Sigmoid colon (tissue), 7 donors: ENCODE results near the gene PPME1. TPM values are rescaled to one million over a fixed set of nuclear protein-coding genes. Genes with fewer than 3 reads are reported as not detected.

Experiments used
- DNase-seq: peaks from one replicate; pipeline ENCODE4 v3.0.0-alpha.2; 2019
- H3K27ac ChIP-seq, 4 donors: fragments of 200-600 bp; sonication (generic); one replicate each; pipeline ENCODE4 v1.5.1; 2016 to 2019; ENCODE audit warnings: mild to moderate bottlenecking in 1 of 4
- H3K27me3 ChIP-seq, 3 donors: fragments of 200-600 bp; sonication (generic); one replicate each; pipeline ENCODE4 v1.5.1; 2019; ENCODE audit warnings: mild to moderate bottlenecking in 1 of 3
- H3K36me3 ChIP-seq, 4 donors: fragments of 200-600 bp; sonication (generic); one replicate each; pipeline ENCODE4 v1.5.1; 2016 to 2019
- H3K4me1 ChIP-seq, 4 donors: fragments of 200-600 bp; sonication (generic); one replicate each; pipeline ENCODE4 v1.5.1; 2017 to 2019
- H3K4me3 ChIP-seq, 4 donors: fragments of 200-600 bp; sonication (generic); one replicate each; pipeline ENCODE4 v1.5.1; 2017 to 2019; ENCODE audit warnings: mild to moderate bottlenecking in 2 of 4, moderate library complexity in 1 of 4
- H3K9me3 ChIP-seq, 4 donors: fragments of 200-600 bp in 3 of 4; sonication (generic) in 3 of 4; one replicate each; pipeline versions ENCODE4 v1.5.1 to v1.6.1; 2013 to 2019
- EP300 ChIP-seq, 4 donors: sonication (generic); formaldehyde crosslinking; IDR thresholded peaks; one replicate each; pipeline ENCODE4 v1.6.1; 2017; ENCODE audit warnings: antibody characterized with exemption in 4 of 4
- POLR2A ChIP-seq, 2 donors: fragments of 450-650 bp; IDR thresholded peaks; one replicate each; pipeline ENCODE4 v1.6.1; 2016; ENCODE audit warnings: antibody characterized with exemption in 2 of 2, mild to moderate bottlenecking in 2 of 2, moderate library complexity in 2 of 2
- POLR2AphosphoS5 ChIP-seq, 4 donors: sonication (generic); formaldehyde crosslinking; IDR thresholded peaks; one replicate each; pipeline ENCODE4 v1.6.1; 2017; ENCODE audit warnings: antibody characterized with exemption in 4 of 4
- WGBS, 2 donors: extraction: QIAGEN DNeasy Blood & Tissue Kit; methylation state at CpG; one replicate each; pipeline ENCODE4 v1.1.7; 2013; 5-methylcytosine and 5-hydroxymethylcytosine counted together
- intact Hi-C: fragments of 100-400 bp; cut with DNase I; formaldehyde crosslinking; loops from one replicate; pipeline ENCODE4 v1.15.1; 2023
- polyA plus RNA-seq, 3 donors: library from polyadenylated mRNA; stranded (reverse); fragments of 200-250 nt; gene quantifications; one replicate each; pipeline ENCODE4 v1.2.3, GENCODE V29; 2013
- total RNA-seq, 4 donors: library from RNA; depleted of rRNA; stranded (reverse); fragments of >200 nt; gene quantifications; one replicate each; pipeline ENCODE4 v1.1.0, GENCODE V29; 2016
- TF ChIP-seq, protein P1 (sequence below), 4 experiments: fragments of 450-650 bp in 3 of 4; fragments of 200-600 bp in 1 of 4; IDR thresholded peaks; one replicate each; pipeline ENCODE4 v1.5.1; 2016 to 2019; ENCODE audit warnings: antibody characterized with exemption in 4 of 4, mild to moderate bottlenecking in 3 of 4, moderate library complexity in 2 of 4
- donor health status: healthy with polysubstance abuse.
- donor health status: Bipolar disorder and iron deficiency.
- donor health status: healthy.

Gene PPME1
- total and polyA plus RNA-seq, 7 donors = 10.8 to 22.7 (median 19.3) TPM

DNA sequence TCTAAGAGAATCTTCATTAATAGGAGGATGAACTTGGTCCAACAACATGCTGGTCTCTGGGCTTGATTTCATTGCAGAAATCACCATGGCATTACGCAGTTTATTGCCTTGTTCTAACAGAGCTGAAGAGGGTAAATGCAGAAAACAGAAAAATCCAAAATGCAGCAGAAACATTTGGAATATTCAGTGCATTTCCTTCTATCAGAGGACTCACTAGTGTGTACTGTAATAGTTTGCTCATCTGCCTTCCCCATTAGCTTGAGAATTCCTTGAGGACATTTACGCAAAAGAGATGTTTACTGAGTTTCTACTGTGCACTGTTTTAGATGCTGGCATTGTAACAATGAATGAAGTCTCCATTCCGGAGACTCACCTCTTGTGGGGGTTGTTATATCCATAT lies 37.7 kb upstream of the PPME1 start:
- DNase-seq = no peak
- H3K36me3 ChIP-seq = peaks cover 0 to 37% (median 0%) of the 10 kb centered on the region in 4 donors
- peaks cover 0 to 7% (median 5%) of the 10 kb centered on the region in 4 donors for H3K4me1 ChIP-seq
- no peak overlapping the region for H3K27ac ChIP-seq
- no peak for TF ChIP-seq POLR2A (IDR thresholded peaks at IDR 0.05)
- H3K9me3 ChIP-seq = no peaks in the 10 kb centered on the region
- H3K4me3 ChIP-seq = no peak overlapping the region
- 97% methylated on average over 3 of the region's 3 CpGs for WGBS, 2 donors
- intact Hi-C loops = no loop called here
- no peaks in the 10 kb centered on the region for H3K27me3 ChIP-seq

DNA sequence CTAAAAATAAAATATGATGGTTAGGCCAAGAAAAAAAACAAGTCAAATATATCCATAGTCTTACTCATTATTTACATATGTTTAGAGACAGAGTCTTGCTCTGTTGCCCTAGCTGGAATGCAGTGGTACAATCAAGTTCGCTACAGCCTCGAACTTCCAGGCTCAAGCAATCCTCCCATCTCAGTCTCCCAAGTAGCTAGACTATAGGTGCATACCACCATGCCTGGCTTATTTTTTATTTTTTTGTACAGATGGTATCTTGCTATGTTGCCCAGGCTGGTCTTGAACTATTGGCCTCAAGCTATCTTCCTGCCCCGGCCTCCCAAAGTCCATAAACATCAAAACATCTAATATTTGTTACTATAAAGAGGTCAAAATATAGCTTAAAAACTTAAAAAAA lies 36.4 kb upstream of the PPME1 start:
- H3K27ac ChIP-seq = no peak overlapping the region
- no peak overlapping the region for H3K4me3 ChIP-seq
- H3K27me3 ChIP-seq = no peaks in the 10 kb centered on the region
- H3K36me3 ChIP-seq = peaks cover 0 to 37% (median 0%) of the 10 kb centered on the region in 4 donors
- no peaks in the 10 kb centered on the region for H3K9me3 ChIP-seq
- peaks cover 0 to 18% (median 16%) of the 10 kb centered on the region in 4 donors for H3K4me1 ChIP-seq
- TF ChIP-seq EP300 (IDR thresholded peaks at IDR 0.05) (no peak), POLR2A (IDR thresholded peaks at IDR 0.05) (no peak), POLR2AphosphoS5 (IDR thresholded peaks at IDR 0.05) (no peak)
- TF ChIP-seq, protein P1, sequence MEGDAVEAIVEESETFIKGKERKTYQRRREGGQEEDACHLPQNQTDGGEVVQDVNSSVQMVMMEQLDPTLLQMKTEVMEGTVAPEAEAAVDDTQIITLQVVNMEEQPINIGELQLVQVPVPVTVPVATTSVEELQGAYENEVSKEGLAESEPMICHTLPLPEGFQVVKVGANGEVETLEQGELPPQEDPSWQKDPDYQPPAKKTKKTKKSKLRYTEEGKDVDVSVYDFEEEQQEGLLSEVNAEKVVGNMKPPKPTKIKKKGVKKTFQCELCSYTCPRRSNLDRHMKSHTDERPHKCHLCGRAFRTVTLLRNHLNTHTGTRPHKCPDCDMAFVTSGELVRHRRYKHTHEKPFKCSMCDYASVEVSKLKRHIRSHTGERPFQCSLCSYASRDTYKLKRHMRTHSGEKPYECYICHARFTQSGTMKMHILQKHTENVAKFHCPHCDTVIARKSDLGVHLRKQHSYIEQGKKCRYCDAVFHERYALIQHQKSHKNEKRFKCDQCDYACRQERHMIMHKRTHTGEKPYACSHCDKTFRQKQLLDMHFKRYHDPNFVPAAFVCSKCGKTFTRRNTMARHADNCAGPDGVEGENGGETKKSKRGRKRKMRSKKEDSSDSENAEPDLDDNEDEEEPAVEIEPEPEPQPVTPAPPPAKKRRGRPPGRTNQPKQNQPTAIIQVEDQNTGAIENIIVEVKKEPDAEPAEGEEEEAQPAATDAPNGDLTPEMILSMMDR (IDR thresholded peaks at IDR 0.05) = no peak
- intact Hi-C loops = no loop called here
- 95 to 97% methylated on average over 3 of the region's 3 CpGs for WGBS, 2 donors
- no peak for DNase-seq

DNA sequence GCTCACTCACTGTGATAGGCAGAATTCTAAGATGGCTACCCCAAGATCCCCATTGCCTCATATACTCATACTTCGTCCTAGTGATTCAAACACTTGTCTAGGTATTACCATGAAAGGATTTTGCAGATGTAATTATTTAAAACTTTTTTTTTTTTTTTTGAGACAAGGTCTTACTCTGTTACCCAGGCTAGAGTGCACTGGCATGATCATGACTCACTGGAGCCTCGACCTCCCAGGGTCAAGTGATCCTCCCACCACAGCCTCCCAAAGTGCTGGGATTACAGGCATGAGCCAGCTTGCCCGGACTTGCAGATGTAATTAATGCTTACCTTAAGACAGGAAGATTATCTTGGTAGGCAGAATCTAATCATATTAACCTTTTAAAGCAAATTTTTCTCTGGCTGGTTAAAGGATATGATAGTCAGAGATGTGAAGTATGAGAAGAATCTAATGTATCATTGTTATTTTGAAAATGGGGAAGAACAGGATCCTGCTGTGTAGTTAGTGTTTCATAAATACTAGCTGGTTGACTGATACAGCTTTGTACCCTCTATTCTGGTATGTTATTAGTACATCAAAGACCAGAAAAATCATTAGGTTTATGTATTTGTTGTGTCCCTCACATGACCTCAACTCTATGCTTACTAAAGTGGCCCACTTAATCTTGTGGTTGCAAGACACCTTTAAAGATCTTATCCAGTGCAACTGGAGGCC lies 35.8 kb upstream of the PPME1 start:
- H3K27me3 ChIP-seq = no peaks in the 10 kb centered on the region
- peaks cover 0 to 21% (median 20%) of the 10 kb centered on the region in 4 donors for H3K4me1 ChIP-seq
- peaks cover 0 to 37% (median 0%) of the 10 kb centered on the region in 4 donors for H3K36me3 ChIP-seq
- DNase-seq = no peak
- 94% methylated on average over 3 of the region's 3 CpGs for WGBS, 2 donors
- no peak for TF ChIP-seq EP300 (IDR thresholded peaks at IDR 0.05)
- TF ChIP-seq POLR2A (IDR thresholded peaks at IDR 0.05) = no peak
- TF ChIP-seq POLR2AphosphoS5 (IDR thresholded peaks at IDR 0.05) = no peak
- TF ChIP-seq, protein P1 (IDR thresholded peaks at IDR 0.05) = no peak
- H3K4me3 ChIP-seq = no peak overlapping the region
- H3K27ac ChIP-seq = no peak overlapping the region
- intact Hi-C loops = no loop called here
- H3K9me3 ChIP-seq = no peaks in the 10 kb centered on the region

DNA sequence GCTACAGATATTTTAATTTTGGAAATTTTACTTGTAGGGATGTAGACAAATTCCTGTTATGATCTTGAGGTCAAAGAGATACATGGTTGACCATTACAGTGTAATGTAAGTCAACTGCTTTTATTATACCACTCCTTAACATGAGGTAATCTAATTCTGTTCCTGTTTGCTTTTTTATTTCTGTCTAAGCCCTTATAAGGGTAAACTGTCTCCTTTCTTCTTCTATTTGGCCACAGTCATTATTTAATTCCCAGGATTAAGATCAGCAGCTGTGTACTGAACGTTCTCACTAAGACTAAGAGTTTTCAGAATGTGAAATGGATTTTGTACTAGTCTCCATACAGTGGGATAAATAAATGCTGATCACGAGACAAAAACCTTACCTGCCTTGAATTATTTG lies 33.1 kb upstream of the PPME1 start:
- no peaks in the 10 kb centered on the region for H3K9me3 ChIP-seq
- intact Hi-C loops = loop anchor here (2.0 kb wide), 1 partner anchor 33 kb away; the partner anchor contains the start of genes C2CD3 and PPME1
- WGBS, 2 donors = 56 to 77% methylated on average over 2 of the region's 2 CpGs
- peak overlapping the region; percentile 58 to 81 (median 74) for H3K27ac ChIP-seq
- no peaks in the 10 kb centered on the region for H3K27me3 ChIP-seq
- H3K36me3 ChIP-seq = peaks cover 0 to 14% (median 0%) of the 10 kb centered on the region in 4 donors
- no peak for TF ChIP-seq EP300 (IDR thresholded peaks at IDR 0.05)
- DNase-seq = no peak
- H3K4me1 ChIP-seq = peaks cover 0 to 37% (median 32%) of the 10 kb centered on the region in 4 donors
- H3K4me3 ChIP-seq = no peak overlapping the region

DNA sequence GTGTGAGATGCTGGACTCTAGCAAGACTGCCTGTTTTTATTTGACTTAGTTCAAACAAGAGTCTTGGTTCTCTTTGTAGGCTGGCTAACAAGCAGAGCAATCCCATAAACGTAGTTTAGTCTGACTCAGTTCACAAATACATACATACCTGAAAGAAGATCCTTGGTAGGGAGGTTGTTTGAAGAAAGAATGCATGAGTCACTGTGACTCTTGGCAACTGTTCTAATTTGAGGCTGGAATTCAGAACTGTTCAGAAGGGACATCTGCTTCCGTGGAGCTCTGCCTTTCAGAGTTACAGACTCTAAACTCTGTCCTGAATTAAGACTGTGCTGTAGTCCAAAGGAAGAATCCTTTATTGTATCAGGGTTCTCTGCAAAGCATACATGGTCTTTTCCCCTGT lies 32.5 kb upstream of the PPME1 start:
- WGBS, 2 donors = 14 to 51% methylated on average over 2 of the region's 2 CpGs
- DNase-seq = no peak
- H3K4me3 ChIP-seq = no peak overlapping the region
- H3K27me3 ChIP-seq = no peaks in the 10 kb centered on the region
- no peaks in the 10 kb centered on the region for H3K9me3 ChIP-seq
- no peak for TF ChIP-seq EP300 (IDR thresholded peaks at IDR 0.05)
- TF ChIP-seq, protein P1 (IDR thresholded peaks at IDR 0.05) = no peak
- TF ChIP-seq POLR2A (IDR thresholded peaks at IDR 0.05) = no peak
- peaks cover 0 to 12% (median 0%) of the 10 kb centered on the region in 4 donors for H3K36me3 ChIP-seq
- peak overlapping the region; percentile 58 to 81 (median 74) for H3K27ac ChIP-seq
- H3K4me1 ChIP-seq = peaks cover 0 to 37% (median 32%) of the 10 kb centered on the region in 4 donors
- intact Hi-C loops = loop anchor here (2.0 kb wide), 1 partner anchor 32 kb away; the partner anchor contains the start of genes C2CD3 and PPME1
